Hepatocyte (in vitro differentiated cells): ENCODE data around the gene TF. TPM values are rescaled to one million over a fixed set of nuclear protein-coding genes. Genes with fewer than 3 reads are reported as not detected.

Experiments
- DNase-seq: peaks from one replicate; pipeline ENCODE4 v3.0.0-alpha.2; 2016; ENCODE audit warnings: low spot score
- H2AFZ ChIP-seq: fragments of 200-600 bp; sonication (generic); 2 replicates; pipeline ENCODE4 v1.6.0; 2016; ENCODE audit warnings: antibody characterized with exemption, mild to moderate bottlenecking
- H3K27ac ChIP-seq: fragments of 200-600 bp; sonication (generic); 2 replicates; pipeline ENCODE4 v1.5.1; 2016; ENCODE audit warnings: mild to moderate bottlenecking
- H3K27me3 ChIP-seq: fragments of 200-600 bp; sonication (generic); 2 replicates; pipeline ENCODE4 v1.6.1; 2016
- H3K36me3 ChIP-seq: fragments of 200-600 bp; sonication (generic); replicated peaks from 2 replicates; pipeline ENCODE4 v1.5.1; 2016; ENCODE audit warnings: low read depth; ENCODE audit not compliant: insufficient read depth
- H3K4me1 ChIP-seq: fragments of 200-600 bp; sonication (generic); 2 replicates; pipeline ENCODE4 v1.5.1; 2016; ENCODE audit warnings: mild to moderate bottlenecking, moderate library complexity; ENCODE audit not compliant: insufficient read depth
- H3K4me2 ChIP-seq: fragments of 200-600 bp; sonication (generic); 2 replicates; pipeline ENCODE4 v1.6.0; 2016
- H3K4me3 ChIP-seq: fragments of 200-600 bp; sonication (generic); 2 replicates; pipeline ENCODE4 v1.5.1; 2016; ENCODE audit warnings: mild to moderate bottlenecking
- H3K79me2 ChIP-seq: fragments of 200-600 bp; sonication (generic); 2 replicates; pipeline ENCODE4 v1.6.0; 2017; ENCODE audit warnings: mild to moderate bottlenecking
- H3K9me2 ChIP-seq: fragments of 200-600 bp; sonication (generic); replicated peaks from 2 replicates; pipeline ENCODE4 v1.6.0; 2017; ENCODE audit warnings: mild to moderate bottlenecking; ENCODE audit not compliant: insufficient read depth
- H3K9me3 ChIP-seq: fragments of 200-600 bp; sonication (generic); 2 replicates; pipeline ENCODE4 v1.5.1; 2016; ENCODE audit warnings: low read depth, mild to moderate bottlenecking
- H4K20me1 ChIP-seq: fragments of 200-600 bp; sonication (generic); 2 replicates; pipeline ENCODE4 v1.6.0; 2016; ENCODE audit warnings: mild to moderate bottlenecking; ENCODE audit not compliant: insufficient read depth, poor library complexity, severe bottlenecking
- CTCF ChIP-seq: fragments of 200-600 bp; sonication (generic); IDR thresholded peaks from 2 replicates; pipeline ENCODE4 v1.5.1; 2016; ENCODE audit warnings: antibody characterized with exemption, mild to moderate bottlenecking; ENCODE audit not compliant: poor library complexity
- EZH2 ChIP-seq: fragments of 200-600 bp; sonication (generic); IDR thresholded peaks from 2 replicates; pipeline ENCODE4 v1.6.1; 2016; ENCODE audit warnings: antibody characterized with exemption, mild to moderate bottlenecking, borderline replicate concordance
- EZH2phosphoT487 ChIP-seq: fragments of 200-600 bp; sonication (generic); IDR thresholded peaks from one replicate; pipeline ENCODE4 v1.6.1; 2018; ENCODE audit warnings: antibody characterized with exemption, mild to moderate bottlenecking, low read depth, moderate library complexity; ENCODE audit not compliant: unreplicated experiment, severe bottlenecking
- WGBS: methylation state at CpG from one replicate; pipeline ENCODE4 v1.1.6; 2016; ENCODE audit warnings: low lambda C conversion rate; ENCODE audit errors: missing lambda C conversion rate; 5-methylcytosine and 5-hydroxymethylcytosine counted together
- polyA plus RNA-seq: library from polyadenylated mRNA; unstranded; fragments of >200 nt; fragmentation: Nextera tagmentation; extraction: Ambion mirVana; gene quantifications from 2 replicates; pipeline ENCODE4 v1.2.1, GENCODE V29; 2016
- total RNA-seq: library from RNA; depleted of rRNA; stranded (reverse); fragments of >200 nt; gene quantifications from 2 replicates; pipeline ENCODE4 v1.2.3, GENCODE V29; 2014

The TF gene
- total and polyA plus RNA-seq, 2 experiments from 2014 or later: 577 to 642 TPM

GRCh38 chr3:133775309-133775708 lies 29.1 kb downstream of the TF start:
- 91% methylated on average over 9 of the region's 9 CpGs for WGBS

GRCh38 chr3:133775835-133776234 lies 29.6 kb downstream of the TF start:
- Histone ChIP-seq H3K36me3 (no peaks in the 10 kb centered on the region), H3K4me3 (no peak overlapping the region), H3K4me2 (no peak overlapping the region), H3K27ac (no peak overlapping the region), H2AFZ (no peak overlapping the region), H3K4me1 (no peaks in the 10 kb centered on the region), H4K20me1 (no peaks in the 10 kb centered on the region), H3K9me2 (no peaks in the 10 kb centered on the region), H3K79me2 (no peaks in the 10 kb centered on the region), H3K27me3 (no peaks in the 10 kb centered on the region), H3K9me3 (no peaks in the 10 kb centered on the region)
- no peak for TF ChIP-seq EZH2
- no peak for TF ChIP-seq EZH2phosphoT487
- TF ChIP-seq CTCF: no peak
- DNase-seq: no peak
- WGBS: 95% methylated on average over 5 of the region's 5 CpGs

More at GRCh38 chr3:133775309-133775708, 29.1 kb downstream of the TF start:
- TF ChIP-seq CTCF (no peak), EZH2phosphoT487 (no peak), EZH2 (no peak)
- H3K9me3 ChIP-seq: no peaks in the 10 kb centered on the region
- no peaks in the 10 kb centered on the region for H3K9me2 ChIP-seq
- H4K20me1 ChIP-seq: no peaks in the 10 kb centered on the region
- no peaks in the 10 kb centered on the region for H3K4me1 ChIP-seq
- no peaks in the 10 kb centered on the region for H3K79me2 ChIP-seq
- H3K4me2 ChIP-seq: no peak overlapping the region
- no peak overlapping the region for H3K4me3 ChIP-seq
- H3K27ac ChIP-seq: no peak overlapping the region
- no peak for DNase-seq
- no peak overlapping the region for H2AFZ ChIP-seq
- no peaks in the 10 kb centered on the region for H3K36me3 ChIP-seq
- no peaks in the 10 kb centered on the region for H3K27me3 ChIP-seq

GRCh38 chr3:133776794-133777438 lies 30.7 kb downstream of the TF start:
- Histone ChIP-seq H3K27me3 (no peaks in the 10 kb centered on the region), H3K79me2 (no peaks in the 10 kb centered on the region), H3K36me3 (no peaks in the 10 kb centered on the region), H2AFZ (no peak overlapping the region), H3K4me1 (no peaks in the 10 kb centered on the region), H3K27ac (no peak overlapping the region), H3K4me2 (no peak overlapping the region), H3K9me3 (no peaks in the 10 kb centered on the region), H3K4me3 (no peak overlapping the region), H4K20me1 (no peaks in the 10 kb centered on the region), H3K9me2 (no peaks in the 10 kb centered on the region)
- WGBS: 94% methylated on average over 7 of the region's 7 CpGs
- no peak for TF ChIP-seq CTCF
- no peak for TF ChIP-seq EZH2
- no peak for TF ChIP-seq EZH2phosphoT487
- no peak for DNase-seq
